ENCODE data around the gene ATG4D.

DNA sequence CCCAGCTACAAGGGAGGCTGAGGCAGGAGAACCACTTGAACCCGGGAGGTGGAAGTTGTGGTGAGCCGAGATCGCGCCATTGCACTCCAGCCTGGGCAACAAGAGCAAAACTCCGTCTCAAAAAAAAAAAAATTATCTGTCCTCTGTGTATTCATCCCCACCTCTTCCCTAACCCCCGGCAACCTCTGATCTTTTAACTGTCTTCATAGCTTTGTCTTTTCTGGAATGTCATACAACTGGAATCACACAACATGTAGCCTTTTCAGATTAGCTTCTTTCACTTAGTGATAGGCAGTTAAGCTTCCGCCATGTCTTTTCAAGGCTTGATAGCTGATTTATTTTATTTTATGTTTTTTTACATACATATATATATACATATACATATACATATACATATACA lies 18.1 kb upstream of the ATG4D start:
- TF ChIP-seq, protein P1, sequence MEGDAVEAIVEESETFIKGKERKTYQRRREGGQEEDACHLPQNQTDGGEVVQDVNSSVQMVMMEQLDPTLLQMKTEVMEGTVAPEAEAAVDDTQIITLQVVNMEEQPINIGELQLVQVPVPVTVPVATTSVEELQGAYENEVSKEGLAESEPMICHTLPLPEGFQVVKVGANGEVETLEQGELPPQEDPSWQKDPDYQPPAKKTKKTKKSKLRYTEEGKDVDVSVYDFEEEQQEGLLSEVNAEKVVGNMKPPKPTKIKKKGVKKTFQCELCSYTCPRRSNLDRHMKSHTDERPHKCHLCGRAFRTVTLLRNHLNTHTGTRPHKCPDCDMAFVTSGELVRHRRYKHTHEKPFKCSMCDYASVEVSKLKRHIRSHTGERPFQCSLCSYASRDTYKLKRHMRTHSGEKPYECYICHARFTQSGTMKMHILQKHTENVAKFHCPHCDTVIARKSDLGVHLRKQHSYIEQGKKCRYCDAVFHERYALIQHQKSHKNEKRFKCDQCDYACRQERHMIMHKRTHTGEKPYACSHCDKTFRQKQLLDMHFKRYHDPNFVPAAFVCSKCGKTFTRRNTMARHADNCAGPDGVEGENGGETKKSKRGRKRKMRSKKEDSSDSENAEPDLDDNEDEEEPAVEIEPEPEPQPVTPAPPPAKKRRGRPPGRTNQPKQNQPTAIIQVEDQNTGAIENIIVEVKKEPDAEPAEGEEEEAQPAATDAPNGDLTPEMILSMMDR (IDR thresholded peaks at IDR 0.05; ENCODE audit: insufficient read depth, low read length, poor library complexity, severe bottlenecking): no peak
- TF ChIP-seq EZH2phosphoT487 (conservative IDR thresholded peaks at IDR 0.05; ENCODE audit: low read length): no peak
